Activated naive CD8-positive, alpha-beta T cell treated with anti-CD3 and anti-CD28 coated beads, Interleukin-2, amount 50 U/mL, for 24 hours (primary cell): ENCODE results near the gene SLC16A4.
"Not testable (repeated sequence)": the region's sequence is repeated elsewhere in the genome, so short reads cannot be mapped to it uniquely, and the experiment has no call there.

Experiments used
- ATAC-seq: fragments of 150-1000 bp; cut with Tn5 transposase; one replicate; pipeline ENCODE4 v1.10.0; 2021
- DNase-seq: peaks from one replicate; pipeline ENCODE4 v3.0.0; 2021
- H3K27ac Mint-ChIP-seq: one replicate; pipeline ENCODE4 v1.8.0; 2021; ENCODE audit warnings: mild to moderate bottlenecking, mixed read lengths
- H3K27me3 Mint-ChIP-seq: one replicate; pipeline ENCODE4 v1.8.0; 2021; ENCODE audit warnings: mixed read lengths
- H3K36me3 Mint-ChIP-seq: one replicate; pipeline ENCODE4 v1.8.0; 2021; ENCODE audit warnings: low read depth, mixed read lengths
- H3K4me1 Mint-ChIP-seq: one replicate; pipeline ENCODE4 v1.8.0; 2021; ENCODE audit warnings: mixed read lengths
- H3K4me3 Mint-ChIP-seq: one replicate; pipeline ENCODE4 v1.8.0; 2021; ENCODE audit warnings: mild to moderate bottlenecking, moderate library complexity, mixed read lengths
- H3K9me3 Mint-ChIP-seq: one replicate; pipeline ENCODE4 v1.8.0; 2021; ENCODE audit warnings: mixed read lengths

Gene SLC16A4

GRCh38 chr1:110390692-110391245, at the start of gene SLC16A4:
Gene SLC16A4, minus strand, starts transcription at chr1:110391026. Its CDS starts 1,703 bp downstream, at chr1:110389323.
- ATAC-seq (no peak), DNase-seq (no peak)
- Mint-ChIP-seq H3K27me3 (no peaks in the 10 kb centered on the region), H3K9me3 (no peaks in the 10 kb centered on the region), H3K4me1 (peaks cover 2% of the 10 kb centered on the region), H3K36me3 (peaks cover 10% of the 10 kb centered on the region), H3K27ac (no peak within 1 kb of the TSS), H3K4me3 (no peak within 1 kb of the TSS)

GRCh38 chr1:110439873-110440272, 49.0 kb upstream of the SLC16A4 start:
- not testable (repeated sequence) for H3K9me3 Mint-ChIP-seq, H3K36me3 Mint-ChIP-seq, ATAC-seq, H3K27ac Mint-ChIP-seq, H3K27me3 Mint-ChIP-seq, H3K4me3 Mint-ChIP-seq, DNase-seq, H3K4me1 Mint-ChIP-seq

GRCh38 chr1:110438893-110439292, 48.1 kb upstream of the SLC16A4 start:
- DNase-seq (no peak), ATAC-seq (no peak)
- no peaks in the 10 kb centered on the region for H3K9me3 Mint-ChIP-seq
- no peak overlapping the region for H3K27ac Mint-ChIP-seq
- H3K36me3 Mint-ChIP-seq, result no peaks in the 10 kb centered on the region
- no peaks in the 10 kb centered on the region for H3K4me1 Mint-ChIP-seq
- H3K4me3 Mint-ChIP-seq, result no peak overlapping the region
- H3K27me3 Mint-ChIP-seq, result peaks cover 2% of the 10 kb centered on the region

- not testable (repeated sequence) for H3K9me3 Mint-ChIP-seq, H3K4me3 Mint-ChIP-seq, H3K27ac Mint-ChIP-seq, ATAC-seq, H3K27me3 Mint-ChIP-seq, DNase-seq, H3K4me1 Mint-ChIP-seq, H3K36me3 Mint-ChIP-seq
These were observed 46.9 kb upstream of the SLC16A4 start for GRCh38 chr1:110437645-110438299.

GRCh38 chr1:110436635-110437034, 45.8 kb upstream of the SLC16A4 start:
- Mint-ChIP-seq H3K27ac (no peak overlapping the region), H3K9me3 (no peaks in the 10 kb centered on the region), H3K4me3 (no peak overlapping the region), H3K4me1 (no peaks in the 10 kb centered on the region), H3K36me3 (no peaks in the 10 kb centered on the region), H3K27me3 (no peaks in the 10 kb centered on the region)
- no peak for ATAC-seq
- no peak for DNase-seq

GRCh38 chr1:110434946-110435345, 44.1 kb upstream of the SLC16A4 start:
- H3K27me3 Mint-ChIP-seq, result no peaks in the 10 kb centered on the region
- DNase-seq, result no peak
- no peak overlapping the region for H3K4me3 Mint-ChIP-seq
- ATAC-seq, result no peak
- no peaks in the 10 kb centered on the region for H3K4me1 Mint-ChIP-seq
- H3K9me3 Mint-ChIP-seq, result no peaks in the 10 kb centered on the region
- no peak overlapping the region for H3K27ac Mint-ChIP-seq
- H3K36me3 Mint-ChIP-seq, result no peaks in the 10 kb centered on the region

- ATAC-seq (peak; percentile 28), DNase-seq (no peak)
- no peaks in the 10 kb centered on the region for H3K36me3 Mint-ChIP-seq
- no peak overlapping the region for H3K4me3 Mint-ChIP-seq
- no peak overlapping the region for H3K27ac Mint-ChIP-seq
- H3K27me3 Mint-ChIP-seq, result no peaks in the 10 kb centered on the region
- no peaks in the 10 kb centered on the region for H3K9me3 Mint-ChIP-seq
- no peaks in the 10 kb centered on the region for H3K4me1 Mint-ChIP-seq
These were observed 43.0 kb upstream of the SLC16A4 start for GRCh38 chr1:110433803-110434202.

GRCh38 chr1:110433213-110433612, 42.4 kb upstream of the SLC16A4 start:
- H3K9me3 Mint-ChIP-seq, result no peaks in the 10 kb centered on the region
- DNase-seq, result no peak
- H3K27ac Mint-ChIP-seq, result no peak overlapping the region
- no peak overlapping the region for H3K4me3 Mint-ChIP-seq
- ATAC-seq, result no peak
- H3K27me3 Mint-ChIP-seq, result no peaks in the 10 kb centered on the region
- H3K4me1 Mint-ChIP-seq, result no peaks in the 10 kb centered on the region
- H3K36me3 Mint-ChIP-seq, result no peaks in the 10 kb centered on the region

- ATAC-seq (no peak), DNase-seq (no peak)
- Mint-ChIP-seq H3K9me3 (no peaks in the 10 kb centered on the region), H3K4me1 (no peaks in the 10 kb centered on the region), H3K27me3 (no peaks in the 10 kb centered on the region), H3K36me3 (no peaks in the 10 kb centered on the region), H3K4me3 (no peak overlapping the region), H3K27ac (no peak overlapping the region)
These were observed 40.1 kb upstream of the SLC16A4 start for GRCh38 chr1:110430901-110431300.

GRCh38 chr1:110430366-110430765, 39.5 kb upstream of the SLC16A4 start:
- H3K4me1 Mint-ChIP-seq, result no peaks in the 10 kb centered on the region
- no peak overlapping the region for H3K27ac Mint-ChIP-seq
- no peak for DNase-seq
- ATAC-seq, result no peak
- no peak overlapping the region for H3K4me3 Mint-ChIP-seq
- H3K27me3 Mint-ChIP-seq, result no peaks in the 10 kb centered on the region
- no peaks in the 10 kb centered on the region for H3K36me3 Mint-ChIP-seq
- H3K9me3 Mint-ChIP-seq, result no peaks in the 10 kb centered on the region

- H3K27me3 Mint-ChIP-seq, result peaks cover 1% of the 10 kb centered on the region
- no peak overlapping the region for H3K27ac Mint-ChIP-seq
These were observed 38.1 kb upstream of the SLC16A4 start for GRCh38 chr1:110428946-110429345.

GRCh38 chr1:110426854-110427253, 36.0 kb upstream of the SLC16A4 start:
- H3K9me3 Mint-ChIP-seq, result no peaks in the 10 kb centered on the region
- H3K4me3 Mint-ChIP-seq, result no peak overlapping the region
- no peaks in the 10 kb centered on the region for H3K36me3 Mint-ChIP-seq
- H3K4me1 Mint-ChIP-seq, result no peaks in the 10 kb centered on the region
- H3K27me3 Mint-ChIP-seq, result peaks cover 3% of the 10 kb centered on the region
- ATAC-seq, result no peak
- H3K27ac Mint-ChIP-seq, result no peak overlapping the region
- no peak for DNase-seq

More at GRCh38 chr1:110428946-110429345, 38.1 kb upstream of the SLC16A4 start:
- Mint-ChIP-seq H3K36me3 (no peaks in the 10 kb centered on the region), H3K4me1 (no peaks in the 10 kb centered on the region), H3K4me3 (no peak overlapping the region), H3K9me3 (no peaks in the 10 kb centered on the region)
- DNase-seq, result no peak
- ATAC-seq, result no peak

- H3K27ac Mint-ChIP-seq, result no peak overlapping the region
- no peaks in the 10 kb centered on the region for H3K36me3 Mint-ChIP-seq
- H3K9me3 Mint-ChIP-seq, result no peaks in the 10 kb centered on the region
- no peak overlapping the region for H3K4me3 Mint-ChIP-seq
- ATAC-seq (no peak), DNase-seq (no peak)
- peaks cover 3% of the 10 kb centered on the region for H3K27me3 Mint-ChIP-seq
- H3K4me1 Mint-ChIP-seq, result no peaks in the 10 kb centered on the region
These were observed 34.9 kb upstream of the SLC16A4 start for GRCh38 chr1:110425612-110426152.

- Mint-ChIP-seq H3K9me3 (no peaks in the 10 kb centered on the region), H3K27me3 (peaks cover 3% of the 10 kb centered on the region), H3K27ac (no peak overlapping the region), H3K4me1 (no peaks in the 10 kb centered on the region), H3K36me3 (no peaks in the 10 kb centered on the region), H3K4me3 (no peak overlapping the region)
- ATAC-seq (no peak), DNase-seq (no peak)
These were observed 34.1 kb upstream of the SLC16A4 start for GRCh38 chr1:110424699-110425611.
